WTC11 (cell line): Measurements from ENCODE around the gene CLIC1.

Experiments used
- ATF3 ChIP-seq: sonication (generic); formaldehyde crosslinking; conservative IDR thresholded peaks from 2 replicates; pipeline ENCODE4 v1.8.1; 2022; ENCODE audit warnings: mild to moderate bottlenecking, missing genetic modification reagents
- ESRRA ChIP-seq: sonication (generic); formaldehyde crosslinking; IDR thresholded peaks from 2 replicates; pipeline ENCODE4 v1.8.1; 2022; ENCODE audit warnings: mild to moderate bottlenecking, missing genetic modification reagents, borderline replicate concordance
- RELA ChIP-seq: sonication (generic); formaldehyde crosslinking; IDR thresholded peaks from 2 replicates; pipeline ENCODE4 v1.8.1; 2022; ENCODE audit warnings: missing genetic modification reagents, mild to moderate bottlenecking, borderline replicate concordance

- TF ChIP-seq ATF3 (CRISPR knock-in tag) (no peak), RELA (no peak), ESRRA (CRISPR knock-in tag) (no peak)
These were observed 30.4 kb downstream of the CLIC1 start for GRCh38 chr6:31705931-31706330.
